Measurements from ENCODE around the gene ATP2B1. TPM values are rescaled to one million over a fixed set of nuclear protein-coding genes. Genes with fewer than 3 reads are reported as not detected.
"Not testable (repeated sequence)": the region's sequence is repeated elsewhere in the genome, so short reads cannot be mapped to it uniquely, and the experiment has no call there.

The ATP2B1 gene
- polyA plus RNA-seq, 3 donors from 2014 or later: 15.6 to 29.5 (median 17.8) TPM

GRCh38 chr12:89709157-89709994 lies 738 bp upstream of the ATP2B1 start:
- Mint-ChIP-seq H3K4me1 (peaks cover 39 to 48% of the 10 kb centered on the region in 2 donors), H3K36me3 (no peaks in the 10 kb centered on the region), H3K27me3 (ENCODE audit: low read depth in 3 of 3) (peaks cover 16 to 20% (median 17%) of the 10 kb centered on the region in 3 donors), H3K9me3 (no peaks in the 10 kb centered on the region), H3K4me3 (peak overlapping the region; percentile 93 to 97 (median 96)), H3K27ac (peak overlapping the region; percentile 95 to 98 (median 98))
- DNase-seq: peak; percentile 98 to 99 (median 99)

- Mint-ChIP-seq H3K27ac (peak overlapping the region; percentile 74 to 96 (median 89)), H3K27me3 (ENCODE audit: low read depth in 3 of 3) (peaks cover 16 to 20% (median 17%) of the 10 kb centered on the region in 3 donors), H3K36me3 (no peaks in the 10 kb centered on the region), H3K4me3 (peak overlapping the region; percentile 91 to 98 (median 94)), H3K4me1 (peaks cover 45 to 61% of the 10 kb centered on the region in 2 donors), H3K9me3 (no peaks in the 10 kb centered on the region)
- peak; percentile 13 to 38 (median 37) for DNase-seq
Measured at GRCh38 chr12:89707703-89708564, 704 bp downstream of the ATP2B1 start.

GRCh38 chr12:89706986-89707702 lies 1.5 kb downstream of the ATP2B1 start:
- Mint-ChIP-seq H3K9me3 (no peaks in the 10 kb centered on the region), H3K4me3 (peak overlapping the region; percentile 91 to 98 (median 94)), H3K27me3 (ENCODE audit: low read depth in 3 of 3) (peaks cover 16 to 20% (median 17%) of the 10 kb centered on the region in 3 donors), H3K36me3 (no peaks in the 10 kb centered on the region), H3K4me1 (peaks cover 48 to 66% of the 10 kb centered on the region in 2 donors), H3K27ac (peak overlapping the region; percentile 74 to 96 (median 89))
- DNase-seq: peak in 1 of 3 donors; percentile 8

- no peaks in the 10 kb centered on the region for H3K36me3 Mint-ChIP-seq
- peaks cover 48 to 69% of the 10 kb centered on the region in 2 donors for H3K4me1 Mint-ChIP-seq
- no peaks in the 10 kb centered on the region for H3K9me3 Mint-ChIP-seq
- H3K27me3 Mint-ChIP-seq (ENCODE audit: low read depth in 3 of 3): peaks cover 16 to 20% (median 17%) of the 10 kb centered on the region in 3 donors
- H3K4me3 Mint-ChIP-seq: peak overlapping the region; percentile 91 to 98 (median 94)
- peak overlapping the region in 5 of 6 donors; percentile 8 to 96 (median 94) for H3K27ac Mint-ChIP-seq
- DNase-seq: no peak
Measured at GRCh38 chr12:89706551-89706950, 2.1 kb downstream of the ATP2B1 start.

GRCh38 chr12:89704457-89704856 lies 4.2 kb downstream of the ATP2B1 start:
- Mint-ChIP-seq H3K27ac (no peak overlapping the region), H3K9me3 (no peaks in the 10 kb centered on the region), H3K36me3 (no peaks in the 10 kb centered on the region), H3K27me3 (ENCODE audit: low read depth in 3 of 3) (peaks cover 6 to 9% (median 9%) of the 10 kb centered on the region in 3 donors), H3K4me1 (peaks cover 53 to 74% of the 10 kb centered on the region in 2 donors), H3K4me3 (no peak overlapping the region)
- no peak for DNase-seq

GRCh38 chr12:89703768-89704167 lies 4.9 kb downstream of the ATP2B1 start:
- no peak overlapping the region for H3K27ac Mint-ChIP-seq
- H3K4me3 Mint-ChIP-seq: no peak overlapping the region

GRCh38 chr12:89702503-89702902 lies 6.1 kb downstream of the ATP2B1 start:
- Mint-ChIP-seq H3K9me3 (no peaks in the 10 kb centered on the region), H3K4me3 (no peak overlapping the region), H3K4me1 (peaks cover 61 to 87% of the 10 kb centered on the region in 2 donors), H3K27me3 (ENCODE audit: low read depth in 3 of 3) (peaks cover 0 to 3% (median 2%) of the 10 kb centered on the region in 3 donors), H3K27ac (no peak overlapping the region), H3K36me3 (no peaks in the 10 kb centered on the region)
- no peak for DNase-seq

More at GRCh38 chr12:89703768-89704167, 4.9 kb downstream of the ATP2B1 start:
- H3K9me3 Mint-ChIP-seq: no peaks in the 10 kb centered on the region
- peaks cover 56 to 79% of the 10 kb centered on the region in 2 donors for H3K4me1 Mint-ChIP-seq
- H3K27me3 Mint-ChIP-seq (ENCODE audit: low read depth in 3 of 3): peaks cover 3 to 7% (median 5%) of the 10 kb centered on the region in 3 donors
- H3K36me3 Mint-ChIP-seq: no peaks in the 10 kb centered on the region
- DNase-seq: no peak

GRCh38 chr12:89701606-89702206 lies 6.9 kb downstream of the ATP2B1 start:
- Mint-ChIP-seq H3K36me3 (no peaks in the 10 kb centered on the region), H3K27ac (no peak overlapping the region), H3K27me3 (ENCODE audit: low read depth in 3 of 3) (peaks cover 0 to 2% (median 0%) of the 10 kb centered on the region in 3 donors), H3K9me3 (no peaks in the 10 kb centered on the region), H3K4me1 (peaks cover 60 to 87% of the 10 kb centered on the region in 2 donors), H3K4me3 (no peak overlapping the region)
- no peak for DNase-seq

GRCh38 chr12:89700191-89700810 lies 8.3 kb downstream of the ATP2B1 start:
- Mint-ChIP-seq H3K27ac (no peak overlapping the region), H3K4me1 (peaks cover 55 to 85% of the 10 kb centered on the region in 2 donors)

GRCh38 chr12:89698607-89699006 lies 10.0 kb downstream of the ATP2B1 start:
- no peak for DNase-seq
- no peak overlapping the region for H3K27ac Mint-ChIP-seq
- no peak overlapping the region for H3K4me3 Mint-ChIP-seq
- peaks cover 59 to 81% of the 10 kb centered on the region in 2 donors for H3K4me1 Mint-ChIP-seq
- no peaks in the 10 kb centered on the region for H3K9me3 Mint-ChIP-seq
- peaks cover 0 to 1% (median 0%) of the 10 kb centered on the region in 3 donors for H3K27me3 Mint-ChIP-seq (ENCODE audit: low read depth in 3 of 3)
- no peaks in the 10 kb centered on the region for H3K36me3 Mint-ChIP-seq

More at GRCh38 chr12:89700191-89700810, 8.3 kb downstream of the ATP2B1 start:
- no peak overlapping the region for H3K4me3 Mint-ChIP-seq
- no peaks in the 10 kb centered on the region for H3K9me3 Mint-ChIP-seq
- H3K36me3 Mint-ChIP-seq: no peaks in the 10 kb centered on the region
- peaks cover 0 to 2% (median 0%) of the 10 kb centered on the region in 3 donors for H3K27me3 Mint-ChIP-seq (ENCODE audit: low read depth in 3 of 3)
- no peak for DNase-seq

GRCh38 chr12:89697728-89698127 lies 10.9 kb downstream of the ATP2B1 start:
- H3K27me3 Mint-ChIP-seq (ENCODE audit: low read depth in 3 of 3); DNase-seq; H3K9me3 Mint-ChIP-seq; H3K36me3 Mint-ChIP-seq; H3K4me3 Mint-ChIP-seq: not testable (repeated sequence)
- Mint-ChIP-seq H3K27ac (peak overlapping the region in 1 of 6 donors; percentile 13), H3K4me1 (peaks cover 64 to 84% of the 10 kb centered on the region in 2 donors)

GRCh38 chr12:89697296-89697695 lies 11.3 kb downstream of the ATP2B1 start:
- H3K27me3 Mint-ChIP-seq (ENCODE audit: low read depth in 3 of 3): peaks cover 0 to 1% (median 0%) of the 10 kb centered on the region in 3 donors
- H3K4me1 Mint-ChIP-seq: peaks cover 63 to 84% of the 10 kb centered on the region in 2 donors
- DNase-seq: no peak
- no peaks in the 10 kb centered on the region for H3K36me3 Mint-ChIP-seq
- H3K4me3 Mint-ChIP-seq: no peak overlapping the region
- H3K27ac Mint-ChIP-seq: peak overlapping the region in 1 of 6 donors; percentile 13
- no peaks in the 10 kb centered on the region for H3K9me3 Mint-ChIP-seq
